PFSK-1 (cell line): ENCODE measurements around the gene PEF1.

Experiments used
- FOXP2 ChIP-seq: optimal IDR thresholded peaks from 2 replicates; pipeline ENCODE3; 2011; ENCODE audit warnings: borderline replicate concordance, control low read depth, inconsistent platforms; ENCODE audit not compliant: insufficient read depth; ENCODE audit errors: extremely low read length, extremely low read depth
- POLR2AphosphoS5 ChIP-seq: IDR thresholded peaks from 2 replicates; pipeline ENCODE4 v1.6.1; 2012; ENCODE audit warnings: low read depth, mild to moderate bottlenecking, control low read depth, low read length, moderate library complexity
- REST ChIP-seq, 2 experiments: IDR thresholded peaks; 2 replicates each; pipeline versions ENCODE4 v1.6.1 to v1.8.0; 2011 to 2012; ENCODE audit warnings: low read depth in 2 of 2, low read length in 2 of 2, control low read depth in 1 of 2, inconsistent platforms in 1 of 2, mild to moderate bottlenecking in 1 of 2, moderate library complexity in 1 of 2; ENCODE audit not compliant: insufficient read depth in 1 of 2
- SIN3A ChIP-seq: IDR thresholded peaks from 2 replicates; pipeline ENCODE4 v1.6.1; 2012; ENCODE audit warnings: mild to moderate bottlenecking, low read length, moderate library complexity, borderline replicate concordance; ENCODE audit not compliant: insufficient read depth
- TAF1 ChIP-seq: IDR thresholded peaks from 2 replicates; pipeline ENCODE4 v1.6.1; 2012; ENCODE audit warnings: low read length, control low read depth, borderline replicate concordance; ENCODE audit not compliant: insufficient read depth

Gene PEF1

GRCh38 chr1:31633117-31633516 is 11.6 kb downstream of the PEF1 start:
- TF ChIP-seq FOXP2 (no peak), REST (IDR thresholded peaks at IDR 0.05; ENCODE audit: insufficient read depth in 1 of 2, low read depth in 2 of 2, low read length in 2 of 2) (no peak), POLR2AphosphoS5 (no peak)

DNA sequence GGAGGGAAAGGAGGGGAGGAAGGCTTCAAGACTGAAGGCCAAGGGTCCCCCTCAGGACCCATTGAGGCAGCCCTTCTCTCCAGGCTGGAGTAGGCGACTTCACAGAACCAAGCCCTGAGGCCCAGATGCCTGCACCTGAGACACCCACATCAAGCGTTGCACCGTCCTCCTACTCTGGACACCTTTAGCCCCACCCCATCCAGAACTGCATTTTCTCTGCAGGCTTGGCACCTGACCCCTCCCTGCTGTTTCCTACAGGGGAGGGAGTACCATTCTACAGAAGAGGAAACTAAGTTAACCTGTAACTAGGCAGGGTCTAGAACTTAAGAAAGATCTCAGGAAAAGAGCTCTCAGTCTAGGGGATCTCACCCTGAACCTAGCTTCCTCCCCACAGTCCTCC is 12.0 kb downstream of the PEF1 start:
- no peak for TF ChIP-seq REST (IDR thresholded peaks at IDR 0.05; ENCODE audit: insufficient read depth in 1 of 2, low read depth in 2 of 2, low read length in 2 of 2)
- no peak for TF ChIP-seq FOXP2
- no peak for TF ChIP-seq TAF1
- TF ChIP-seq SIN3A = no peak
- TF ChIP-seq POLR2AphosphoS5 = no peak

- no peak for TF ChIP-seq POLR2AphosphoS5
- no peak for TF ChIP-seq REST (IDR thresholded peaks at IDR 0.05; ENCODE audit: insufficient read depth in 1 of 2, low read depth in 2 of 2, low read length in 2 of 2)
- TF ChIP-seq FOXP2 = no peak
- TF ChIP-seq SIN3A = no peak
- no peak for TF ChIP-seq TAF1
Measured at GRCh38 chr1:31628931-31629556, 15.6 kb downstream of the PEF1 start.

- TF ChIP-seq TAF1 (no peak), FOXP2 (no peak), SIN3A (no peak), POLR2AphosphoS5 (no peak), REST (IDR thresholded peaks at IDR 0.05; ENCODE audit: insufficient read depth in 1 of 2, low read depth in 2 of 2, low read length in 2 of 2) (no peak)
Measured at GRCh38 chr1:31627930-31628559, 16.6 kb downstream of the PEF1 start.

DNA sequence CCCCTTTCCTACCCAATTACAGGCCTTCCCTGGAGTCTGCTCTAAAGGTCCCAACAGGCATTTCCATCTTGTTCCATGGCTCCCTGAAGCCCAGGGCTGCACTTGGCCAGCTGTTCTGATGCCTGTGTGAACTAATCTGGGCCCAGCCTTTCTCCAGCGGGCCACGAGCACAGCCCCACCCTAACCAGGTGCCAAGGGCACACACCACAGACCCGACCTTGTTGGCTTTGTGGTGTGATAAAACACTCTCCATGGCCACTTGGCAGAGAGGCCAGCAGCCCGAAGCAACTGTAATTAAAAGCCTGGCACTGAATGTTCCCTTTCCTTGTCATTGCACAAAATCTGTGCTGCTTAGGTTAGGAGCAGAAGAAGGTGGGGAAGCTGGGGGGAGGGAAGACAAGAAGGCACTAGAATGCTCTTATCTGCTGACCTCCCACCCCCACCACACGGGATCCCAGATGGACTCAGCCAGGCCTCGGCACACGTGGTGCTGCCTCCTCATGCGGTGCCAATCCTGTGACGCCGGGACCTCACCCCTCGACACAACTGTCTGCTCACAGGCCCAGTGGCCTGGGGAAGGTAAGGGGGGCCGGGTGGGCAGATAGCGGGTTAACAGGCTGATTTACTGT is 17.3 kb downstream of the PEF1 start:
- TF ChIP-seq REST (IDR thresholded peaks at IDR 0.05; ENCODE audit: insufficient read depth in 1 of 2, low read depth in 2 of 2, low read length in 2 of 2) (no peak), TAF1 (no peak)
